GM12878 (cell line): ENCODE measurements around the gene ADAMTS17. TPM values are rescaled to one million over a fixed set of nuclear protein-coding genes. Genes with fewer than 3 reads are reported as not detected.

Source experiments
- ATAC-seq: fragments of 200-7000 bp; cut with Tn5 transposase; 3 replicates; pipeline ENCODE4 v1.9.1; 2020; ENCODE audit warnings: mild to moderate bottlenecking, moderate library complexity
- BruUV-seq: library from RNA; stranded (reverse); fragments of 400-500 nt; replicated peaks from 2 replicates; lab custom pipeline; 2021; lab: Mats Ljungman, UMichigan
- CTCF ChIA-PET: fragments of 300-600 bp; sonication (Branson Sonifier 250); formaldehyde crosslinking; extraction: SDS; loops from one replicate; lab custom pipeline; 2021; ENCODE audit warnings: inconsistent platforms; lab: Yijun Ruan, JAX
- POLR2A ChIA-PET: fragments of 350-600 bp; formaldehyde crosslinking; extraction: SDS; loops from one replicate; lab custom pipeline; 2021; ENCODE audit warnings: inconsistent platforms; lab: Charles Lee
- RAD21 ChIA-PET: fragments of 300-600 bp; sonication (Branson Sonifier 250); formaldehyde crosslinking; loops from one replicate; lab custom pipeline; 2023; ENCODE audit warnings: antibody characterized with exemption; ENCODE audit not compliant: unreplicated experiment; lab: Charles Lee
- SMC1A ChIA-PET: fragments of 300-600 bp; sonication (Branson Sonifier 250); formaldehyde crosslinking; loops from one replicate; lab custom pipeline; 2023; ENCODE audit not compliant: unreplicated experiment, uncharacterized antibody; lab: Charles Lee
- DNase-seq: peaks from one replicate; pipeline ENCODE4 v3.0.0-alpha.2; 2011; ENCODE audit warnings: low read depth, low spot score
- FAIRE-seq: peaks from 3 replicates; lab custom pipeline; 2011; peaks lifted over from hg19 to GRCh38; lab: Jason Lieb, UNC
- H2AFZ ChIP-seq: 2 replicates; pipeline ENCODE4 v1.6.0; 2011; ENCODE audit warnings: low read depth, low read length, control low read depth; ENCODE audit not compliant: control insufficient read depth
- H3K27ac ChIP-seq: 2 replicates; pipeline ENCODE4 v1.5.1; 2011; ENCODE audit warnings: control low read depth; ENCODE audit not compliant: control insufficient read depth, insufficient read depth
- H3K27me3 ChIP-seq, 2 experiments: replicated peaks in 1 of 2; 2 replicates each; pipeline versions ENCODE4 v1.6.0 to v1.6.1; 2011; ENCODE audit warnings: low read length in 1 of 2; ENCODE audit not compliant: control insufficient read depth in 2 of 2, insufficient read depth in 2 of 2
- H3K36me3 ChIP-seq, 2 experiments: 2 replicates each; pipeline ENCODE4 v1.5.1; 2011; ENCODE audit warnings: low read length in 1 of 2; ENCODE audit not compliant: control insufficient read depth in 2 of 2, insufficient read depth in 2 of 2
- H3K4me1 ChIP-seq: 2 replicates; pipeline ENCODE4 v1.6.1; 2011; ENCODE audit warnings: mild to moderate bottlenecking, low read length, moderate library complexity, mixed read lengths; ENCODE audit not compliant: control insufficient read depth, insufficient read depth
- H3K4me2 ChIP-seq: 2 replicates; pipeline ENCODE4 v1.6.0; 2011; ENCODE audit warnings: control low read depth; ENCODE audit not compliant: control insufficient read depth, insufficient read depth
- H3K4me3 ChIP-seq: fragments of 200-600 bp; sonication (generic); 2 replicates; pipeline ENCODE4 v1.5.1; 2016
- H3K79me2 ChIP-seq: 2 replicates; pipeline ENCODE4 v1.6.0; 2011; ENCODE audit warnings: low read length; ENCODE audit not compliant: control insufficient read depth, insufficient read depth
- H3K9ac ChIP-seq: 2 replicates; pipeline ENCODE4 v1.8.0; 2011; ENCODE audit warnings: low read length, control low read depth, mixed read lengths; ENCODE audit not compliant: control insufficient read depth, insufficient read depth
- H3K9me3 ChIP-seq: replicated peaks from 3 replicates; pipeline ENCODE4 v1.5.1; 2011; ENCODE audit warnings: mild to moderate bottlenecking, low read length; ENCODE audit not compliant: control insufficient read depth, insufficient read depth
- H4K20me1 ChIP-seq: 2 replicates; pipeline ENCODE4 v1.6.0; 2011; ENCODE audit not compliant: control insufficient read depth, insufficient read depth
- BCL3 ChIP-seq: IDR thresholded peaks from 2 replicates; pipeline ENCODE4 v1.6.1; 2011; ENCODE audit warnings: borderline replicate concordance, low read depth, mild to moderate bottlenecking, moderate library complexity, low read length; ENCODE audit not compliant: insufficient read depth, poor library complexity, severe bottlenecking
- YBX1 ChIP-seq: fragments of 450-650 bp; IDR thresholded peaks from 2 replicates; pipeline ENCODE4 v1.6.1; 2016; ENCODE audit warnings: antibody characterized with exemption
- WGBS: methylation state at CpG from one replicate; pipeline ENCODE4 v1.1.6; 2016; ENCODE audit warnings: low lambda C conversion rate; ENCODE audit not compliant: insufficient replicate concordance, insufficient coverage; ENCODE audit errors: missing lambda C conversion rate; 5-methylcytosine and 5-hydroxymethylcytosine counted together
- in situ Hi-C: fragments of 300-500 bp; cut with MboI; formaldehyde crosslinking; loops from 9 replicates; pipeline ENCODE4 v1.14.3; 2018; ENCODE audit warnings: mixed read lengths
- intact Hi-C: fragments of 100-400 bp; cut with micrococcal nuclease; formaldehyde crosslinking; loops from one replicate; pipeline ENCODE4 v1.14.2; 2022; ENCODE audit not compliant: unreplicated experiment
- polyA plus RNA-seq, 11 experiments: library from polyadenylated mRNA; depleted of rRNA in 4 of 11; unstranded in 6 of 11; stranded (reverse) in 5 of 11; fragments of >200 nt; fragmentation: Nextera tagmentation in 4 of 11; fragmentation: Illumina TruSeq in 1 of 11; extraction: Ambion mirVana in 4 of 11; extraction: Trizol in 1 of 11; gene quantifications; 1 replicate in 1 of 11; 2 replicates in 10 of 11; pipeline versions ENCODE4 v1.2.1 to v1.2.3, GENCODE V29; 2011 to 2016; ENCODE audit warnings: inconsistent platforms in 2 of 11, missing spikeins in 2 of 11, low read depth in 1 of 11
- total RNA-seq, 4 experiments: library from RNA; depleted of rRNA in 3 of 4; stranded (reverse); fragments of >200 nt in 3 of 4; fragmentation: Illumina TruSeq in 1 of 4; extraction: Trizol in 1 of 4; gene quantifications; 2 replicates each; pipeline versions ENCODE4 v1.2.1 to v1.2.3, GENCODE V29; 2013 to 2021
- TF ChIP-seq, protein P1 (sequence below): IDR thresholded peaks from 2 replicates; pipeline ENCODE4 v1.6.1; 2011; ENCODE audit warnings: low read depth, low read length, improper control_type of control experiment, borderline replicate concordance

Gene ADAMTS17
- total and polyA plus RNA-seq, 10 of the 15 experiments (the other 5 are each of a cell fraction or from before 2014, with no cell fraction given): 0.04 to 0.50 (median 0.10) TPM; not detected in 4

DNA sequence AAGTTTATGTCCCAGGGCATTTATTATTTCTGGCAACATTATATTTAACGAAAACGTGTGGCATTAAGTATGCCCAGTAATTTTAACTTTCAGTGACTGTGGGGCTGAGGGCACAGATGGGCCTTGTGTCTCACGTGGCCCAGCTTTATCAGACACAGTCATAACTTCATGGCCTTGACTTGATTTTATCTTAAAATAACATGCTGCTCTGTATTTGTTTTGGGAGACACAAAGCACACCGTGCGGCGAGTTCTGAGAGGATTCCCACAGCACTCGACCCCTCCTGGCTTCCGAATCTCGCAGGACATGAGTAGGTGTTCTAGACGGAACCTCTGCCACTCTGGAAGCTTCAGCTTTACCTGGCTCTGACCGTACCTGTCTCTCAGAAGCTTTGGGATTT is 180.8 kb downstream of the ADAMTS17 start (continued):
- TF ChIP-seq, protein P1, sequence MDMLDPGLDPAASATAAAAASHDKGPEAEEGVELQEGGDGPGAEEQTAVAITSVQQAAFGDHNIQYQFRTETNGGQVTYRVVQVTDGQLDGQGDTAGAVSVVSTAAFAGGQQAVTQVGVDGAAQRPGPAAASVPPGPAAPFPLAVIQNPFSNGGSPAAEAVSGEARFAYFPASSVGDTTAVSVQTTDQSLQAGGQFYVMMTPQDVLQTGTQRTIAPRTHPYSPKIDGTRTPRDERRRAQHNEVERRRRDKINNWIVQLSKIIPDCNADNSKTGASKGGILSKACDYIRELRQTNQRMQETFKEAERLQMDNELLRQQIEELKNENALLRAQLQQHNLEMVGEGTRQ: no peak

DNA sequence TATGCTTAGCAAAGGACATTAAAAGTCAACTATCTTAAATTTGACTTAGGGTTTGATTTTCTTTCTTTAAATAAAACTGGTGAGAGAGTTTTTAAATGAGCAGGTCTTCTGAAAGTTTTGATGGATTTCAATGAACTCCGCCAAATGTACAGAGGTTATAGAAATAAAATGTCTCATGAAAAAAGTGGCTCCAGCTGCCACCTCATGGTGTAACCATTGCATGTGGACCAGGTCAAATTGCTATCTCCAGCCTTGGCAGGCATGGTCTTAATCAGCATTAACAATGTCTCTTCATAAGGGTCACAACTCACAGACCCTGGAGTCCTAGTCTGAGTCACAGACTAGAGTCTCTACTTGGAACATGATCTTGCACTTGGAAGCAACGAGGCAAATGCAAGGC is 182.3 kb downstream of the ADAMTS17 start:
- in situ Hi-C loops: no loop called here
- DNase-seq (no peak), FAIRE-seq (no peak), ATAC-seq (no peak)
- POLR2A ChIA-PET: no interaction called here
- H3K9ac ChIP-seq: no peak overlapping the region
- H3K4me1 ChIP-seq: no peaks in the 10 kb centered on the region
- no peaks in the 10 kb centered on the region for H4K20me1 ChIP-seq
- 14% methylated on average over 2 of the region's 2 CpGs for WGBS
- no peaks in the 10 kb centered on the region for H3K36me3 ChIP-seq
- H3K79me2 ChIP-seq: no peaks in the 10 kb centered on the region
- RAD21 ChIA-PET: no interaction called here
- intact Hi-C loops: no loop called here
- no peak overlapping the region for H3K4me2 ChIP-seq
- no peak overlapping the region for H2AFZ ChIP-seq
- SMC1A ChIA-PET: no interaction called here
- H3K4me3 ChIP-seq: no peak overlapping the region
- BruUV-seq: no TSS peak
- CTCF ChIA-PET: no interaction called here
- no peaks in the 10 kb centered on the region for H3K27me3 ChIP-seq
- TF ChIP-seq YBX1 (no peak), BCL3 (no peak)
- H3K9me3 ChIP-seq: no peaks in the 10 kb centered on the region; the same call in 2 of the 3 replicates
- no peak overlapping the region for H3K27ac ChIP-seq
